HG02642 (cell line): ENCODE measurements around the gene IGFL1.
"Not testable (repeated sequence)": the region's sequence is repeated elsewhere in the genome, so short reads cannot be mapped to it uniquely, and the experiment has no call there.

Experiments
- ATAC-seq: cut with Tn5 transposase; IDR thresholded peaks from one replicate; pipeline ENCODE4 v1.9.1; 2021; ENCODE audit warnings: mild to moderate bottlenecking; ENCODE audit not compliant: unreplicated experiment, poor library complexity

Gene IGFL1

DNA sequence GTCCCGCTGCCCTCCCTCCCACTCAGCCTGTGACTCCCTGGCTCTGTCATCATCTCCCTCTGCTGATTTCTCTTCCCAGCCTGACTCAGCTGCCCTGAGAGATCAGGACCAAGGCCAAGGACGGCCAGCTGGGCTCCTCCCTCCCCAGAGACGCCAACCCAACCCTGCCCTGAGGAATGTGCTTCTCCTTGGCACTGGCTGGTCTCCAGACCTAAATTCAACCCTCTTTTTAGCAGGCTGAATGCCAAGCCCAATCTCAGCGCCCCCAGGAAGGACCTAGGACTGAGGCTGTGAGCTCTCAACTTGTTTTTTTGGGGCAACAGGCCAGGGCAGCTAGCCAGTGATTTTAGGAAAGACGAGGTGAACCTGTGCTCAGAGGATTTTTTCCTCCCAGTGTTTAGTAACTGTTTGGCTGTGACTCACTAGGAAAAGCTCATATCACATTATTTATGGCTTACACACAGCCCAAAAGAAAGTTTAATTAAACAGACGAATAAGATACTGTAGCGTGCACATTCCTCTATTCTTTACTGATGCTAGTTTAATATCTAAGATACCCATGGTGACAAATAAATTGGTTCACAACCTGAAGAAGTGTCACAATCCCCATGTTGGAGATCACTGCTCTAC, 7.4 kb upstream of the IGFL1 start:
- ATAC-seq, result no peak

GRCh38 chr19:46223787-46224186, 5.8 kb upstream of the IGFL1 start:
- ATAC-seq, result not testable (repeated sequence)

- no peak for ATAC-seq
These were observed 4.8 kb upstream of the IGFL1 start for GRCh38 chr19:46224773-46225172.

- no peak for ATAC-seq
These were observed 4.0 kb upstream of the IGFL1 start for GRCh38 chr19:46225558-46226004.

DNA sequence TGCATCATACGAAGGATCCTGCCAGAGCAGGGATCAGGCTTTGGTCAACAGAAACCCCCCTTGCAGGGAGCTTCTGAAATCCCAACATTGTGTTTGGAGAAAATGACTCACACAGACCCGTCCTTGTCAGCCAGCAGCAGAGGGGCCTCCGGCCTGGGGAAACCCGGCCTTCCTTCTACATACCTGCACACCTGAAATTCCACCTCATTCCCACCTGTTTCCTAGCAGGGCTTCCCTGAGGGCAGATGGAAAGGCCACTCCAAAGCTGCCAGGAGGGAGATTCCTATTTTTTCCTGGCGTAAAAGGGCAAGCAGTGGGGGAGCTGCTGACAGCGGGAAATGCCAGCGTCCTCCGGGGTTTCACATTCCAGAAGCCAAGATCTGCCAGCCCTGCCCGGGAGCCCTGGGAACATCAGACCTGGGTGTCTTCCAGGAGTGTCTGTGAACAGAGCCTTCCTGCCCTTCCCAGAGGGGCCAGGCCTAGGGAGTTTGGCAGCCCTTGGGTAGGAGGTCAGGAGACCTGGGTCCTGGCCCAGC, 3.0 kb upstream of the IGFL1 start:
- no peak for ATAC-seq

DNA sequence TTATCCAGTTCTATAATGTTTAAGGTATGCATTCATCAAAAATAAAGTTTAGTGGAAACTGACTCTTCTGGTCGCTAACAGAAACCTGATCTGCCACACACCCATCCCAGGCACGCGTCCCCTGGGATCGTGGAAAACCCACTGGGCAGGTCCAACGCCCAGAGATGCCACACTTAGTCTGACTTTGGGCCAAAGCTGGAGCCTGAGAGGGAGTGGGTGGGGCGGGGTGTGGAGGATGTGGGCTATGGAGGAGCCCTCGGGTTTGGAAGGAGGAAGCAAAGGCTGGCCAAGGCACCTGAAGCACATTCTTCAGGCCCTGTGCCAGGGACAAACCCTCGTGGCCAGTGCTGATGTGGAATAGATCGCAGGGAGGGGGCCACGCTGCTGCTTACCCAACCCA, 2.5 kb downstream of the IGFL1 start:
- no peak for ATAC-seq

GRCh38 chr19:46232468-46232867, 2.9 kb downstream of the IGFL1 start:
- no peak for ATAC-seq

GRCh38 chr19:46232938-46233621, 3.5 kb downstream of the IGFL1 start:
- no peak for ATAC-seq

DNA sequence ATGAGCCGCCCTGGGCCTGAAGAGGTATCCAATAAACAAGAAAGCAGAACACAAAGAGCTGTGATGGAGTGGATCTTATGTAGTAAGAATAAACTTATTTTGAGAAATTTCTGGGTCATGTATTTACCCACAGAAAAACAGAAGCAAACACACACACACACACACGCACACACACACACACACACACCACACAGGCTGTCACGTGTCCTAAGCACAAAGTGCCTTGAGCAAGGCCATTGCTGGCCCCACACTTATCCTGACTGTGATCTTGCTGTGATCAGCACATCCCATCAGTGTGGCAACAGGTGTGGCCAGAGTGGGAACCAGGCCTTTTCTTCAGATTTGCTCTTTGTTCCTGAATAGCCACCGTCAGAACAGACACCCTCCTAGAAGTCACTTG, 4.3 kb downstream of the IGFL1 start:
- ATAC-seq, result not testable (repeated sequence)

DNA sequence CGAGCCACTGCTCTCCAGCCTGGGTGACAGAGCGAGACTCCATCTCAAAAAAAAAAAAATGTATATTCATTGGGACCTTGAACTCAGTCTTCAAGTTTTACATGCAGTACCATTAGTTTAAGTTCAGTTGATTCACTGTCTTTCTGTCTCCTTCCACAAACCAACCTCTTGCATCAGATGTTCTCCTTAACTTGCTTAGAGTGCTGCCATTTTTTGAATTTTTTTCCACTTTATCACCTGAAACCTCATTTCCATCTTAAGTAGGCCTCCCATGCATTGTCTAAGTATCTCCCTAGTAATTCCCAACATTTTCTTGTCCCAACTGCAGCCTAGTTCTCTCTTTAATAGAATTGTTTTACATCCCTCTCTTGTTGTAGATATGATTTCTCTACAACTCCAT, 8.6 kb downstream of the IGFL1 start:
- not testable (repeated sequence) for ATAC-seq

DNA sequence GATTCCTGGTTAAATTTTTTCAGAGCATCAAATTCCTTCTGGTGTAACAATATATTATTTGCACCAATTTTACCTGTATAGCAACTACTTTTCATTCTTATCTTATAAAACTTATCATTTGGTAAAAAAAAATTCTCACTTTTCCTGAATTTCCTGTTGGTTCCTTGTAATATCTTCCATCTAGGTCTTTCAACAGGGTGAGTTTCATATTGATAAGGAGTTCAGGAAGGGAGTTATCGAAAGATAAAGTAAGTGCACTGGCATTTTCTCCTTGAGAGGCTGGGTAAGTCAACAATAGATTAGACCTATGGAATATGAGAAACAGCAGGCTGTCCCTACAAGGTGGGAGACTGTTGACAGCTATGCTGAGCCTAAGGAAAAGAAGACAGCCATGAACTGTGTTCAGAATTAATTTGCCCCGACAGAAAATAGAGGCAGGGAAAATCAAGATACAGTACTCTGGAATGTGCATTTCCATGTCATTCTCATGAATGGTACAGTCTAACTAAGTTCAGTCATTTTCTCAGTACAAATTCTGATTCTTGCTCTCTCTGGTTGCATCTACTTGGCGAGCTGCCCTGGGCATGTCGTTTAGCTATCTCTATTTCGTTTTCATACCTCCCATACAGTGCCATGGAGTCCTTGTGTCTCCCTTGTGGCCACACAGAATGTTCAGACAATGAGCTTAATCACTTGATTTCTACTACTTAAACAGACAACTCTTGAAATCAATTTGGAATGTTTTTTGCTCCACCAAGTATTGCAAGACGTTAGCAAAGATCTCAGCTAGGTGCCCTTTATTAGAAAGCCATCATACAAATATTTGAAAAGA, 9.9 kb downstream of the IGFL1 start:
- no peak for ATAC-seq

- no peak for ATAC-seq
These were observed 11.2 kb downstream of the IGFL1 start for GRCh38 chr19:46240693-46241092.

DNA sequence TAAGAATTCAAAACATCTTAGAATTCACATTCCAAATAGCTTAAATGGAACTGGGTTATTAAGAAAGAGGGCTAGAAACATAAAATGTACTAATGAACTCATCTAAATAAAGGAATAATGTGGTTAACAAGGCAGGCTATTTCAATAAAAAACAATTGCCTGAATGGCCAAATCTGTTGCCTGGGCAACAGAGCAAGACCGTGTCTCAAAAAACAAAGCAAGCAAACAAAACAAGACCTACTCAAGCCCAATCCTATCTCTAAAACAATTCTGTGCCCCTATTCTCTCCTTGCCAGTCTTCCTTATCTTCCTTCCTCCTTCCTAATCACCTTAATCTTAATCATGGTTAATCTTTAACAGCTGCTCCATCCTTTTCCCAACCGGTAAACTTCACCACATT, 12.1 kb downstream of the IGFL1 start:
- no peak for ATAC-seq

- ATAC-seq, result not testable (repeated sequence)
These were observed 13.6 kb downstream of the IGFL1 start for GRCh38 chr19:46243081-46243654.

GRCh38 chr19:46250076-46250735, 20.7 kb downstream of the IGFL1 start:
- ATAC-seq, result no peak

- ATAC-seq, result no peak
These were observed 21.9 kb downstream of the IGFL1 start for GRCh38 chr19:46251416-46251815.

GRCh38 chr19:46254776-46255175, 25.2 kb downstream of the IGFL1 start:
- ATAC-seq, result no peak

DNA sequence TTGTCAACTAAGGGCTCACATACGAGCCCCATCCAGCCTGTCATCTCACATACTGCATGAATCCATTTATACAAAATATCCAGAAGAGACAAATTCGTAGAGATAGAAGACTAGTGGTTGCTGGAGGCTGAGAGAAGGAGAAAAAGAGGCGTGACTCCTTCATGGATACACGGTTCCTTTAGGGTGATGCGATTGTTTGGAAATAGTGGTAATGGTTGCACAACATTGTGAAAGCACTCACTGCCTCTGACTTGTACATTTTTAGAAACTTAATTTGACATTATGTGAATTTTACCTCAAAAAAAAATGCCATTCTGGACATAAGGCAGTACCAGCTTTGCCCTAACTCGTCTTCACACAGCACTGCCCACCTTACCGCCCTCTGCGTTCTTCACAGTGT, 27.3 kb downstream of the IGFL1 start:
- ATAC-seq, result no peak

DNA sequence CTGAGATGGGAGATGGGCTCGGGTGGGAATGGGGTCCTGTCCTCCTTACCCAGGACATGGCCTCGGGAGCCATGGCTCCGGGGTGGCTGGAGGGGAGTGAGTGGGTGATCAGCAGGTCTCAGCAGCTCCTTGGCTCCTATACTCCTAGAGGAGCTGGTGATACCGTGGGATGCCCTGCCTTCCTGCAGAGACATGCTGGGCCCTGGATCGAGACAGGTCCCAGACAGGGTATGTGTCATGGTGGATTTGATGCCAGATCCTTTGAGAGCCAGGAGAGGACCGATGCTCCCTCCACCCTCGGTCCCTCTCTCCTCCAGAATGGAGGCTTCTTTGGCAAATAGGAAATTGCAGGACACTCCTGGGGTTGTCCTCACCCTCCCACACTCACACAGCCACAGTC, 32.0 kb downstream of the IGFL1 start:
- ATAC-seq, result not testable (repeated sequence)

GRCh38 chr19:46262684-46263296, 33.2 kb downstream of the IGFL1 start:
- not testable (repeated sequence) for ATAC-seq
